SU-DHL-6 (cell line): ENCODE measurements around the gene EEFSEC.
A peak's percentile ranks its signal among the peaks of the same experiment; 100 is the strongest.

Experiments used
- H2AFZ ChIP-seq: fragments of 200-600 bp; sonication (generic); 2 replicates; pipeline ENCODE4 v1.6.1; 2014; ENCODE audit warnings: low read depth, mild to moderate bottlenecking, moderate library complexity, mixed read lengths, antibody characterized with exemption, low read length; ENCODE audit not compliant: severe bottlenecking
- H3F3A ChIP-seq: fragments of 200-600 bp; shearing (Covaris generic); 2 replicates; pipeline ENCODE4 v1.6.0; 2016; ENCODE audit warnings: antibody characterized with exemption, mild to moderate bottlenecking; ENCODE audit not compliant: insufficient read depth
- H3K27ac ChIP-seq: fragments of 200-600 bp; sonication (generic); 2 replicates; pipeline ENCODE4 v1.5.1; 2016; ENCODE audit warnings: low read depth, mild to moderate bottlenecking, low read length, moderate library complexity, mixed read lengths
- H3K27me3 ChIP-seq: fragments of 200-600 bp; sonication (generic), shearing (Covaris generic); 2 replicates; pipeline ENCODE4 v1.6.0; 2014; ENCODE audit warnings: mild to moderate bottlenecking, low read length
- H3K36me3 ChIP-seq: fragments of 200-600 bp; sonication (generic); 2 replicates; pipeline ENCODE4 v1.6.1; 2014; ENCODE audit warnings: mild to moderate bottlenecking, low read length, mixed read lengths
- H3K4me2 ChIP-seq: fragments of 300-600, 200-600 bp; shearing (Covaris generic), sonication (generic); 2 replicates; pipeline ENCODE4 v1.6.0; 2014; ENCODE audit warnings: low read length, low read depth, mild to moderate bottlenecking; ENCODE audit not compliant: poor library complexity, severe bottlenecking
- H3K4me3 ChIP-seq: fragments of 200-600 bp; sonication (generic); 2 replicates; pipeline ENCODE4 v1.5.1; 2014; ENCODE audit warnings: antibody characterized with exemption, low read length, mild to moderate bottlenecking, mixed read lengths; ENCODE audit not compliant: insufficient read depth, poor library complexity, severe bottlenecking
- H3K79me2 ChIP-seq: fragments of 200-600 bp; sonication (generic); 2 replicates; pipeline ENCODE4 v1.6.1; 2014; ENCODE audit warnings: mild to moderate bottlenecking, low read length, moderate library complexity; ENCODE audit not compliant: insufficient read depth
- H3K9ac ChIP-seq: fragments of 200-600 bp; sonication (generic); 2 replicates; pipeline ENCODE4 v1.7.0; 2014; ENCODE audit warnings: mild to moderate bottlenecking, low read length
- H3K9me2 ChIP-seq: fragments of 200-600 bp; sonication (generic); replicated peaks from 2 replicates; pipeline ENCODE4 v1.6.1; 2014; ENCODE audit warnings: low read length; ENCODE audit not compliant: insufficient read depth
- H3K9me3 ChIP-seq: fragments of 200-600 bp; sonication (generic); 2 replicates; pipeline ENCODE4 v1.6.1; 2014; ENCODE audit warnings: low read length, mixed read lengths; ENCODE audit not compliant: insufficient read depth
- H4K20me1 ChIP-seq: fragments of 200-600 bp; sonication (generic); 2 replicates; pipeline ENCODE4 v1.6.1; 2014; ENCODE audit warnings: low read depth, mild to moderate bottlenecking, antibody characterized with exemption, low read length, moderate library complexity, mixed read lengths
- EZH2phosphoT487 ChIP-seq: fragments of 200-600 bp; sonication (generic), shearing (Covaris generic); conservative IDR thresholded peaks from 2 replicates; pipeline ENCODE4 v1.6.1; 2018; ENCODE audit warnings: mild to moderate bottlenecking, antibody characterized with exemption, low read length, moderate library complexity, mixed read lengths
- TF ChIP-seq, protein P1 (sequence below): fragments of 200-600 bp; sonication (generic); IDR thresholded peaks from one replicate; pipeline ENCODE4 v1.5.1; 2017; ENCODE audit warnings: antibody characterized with exemption, mild to moderate bottlenecking, low read length, moderate library complexity; ENCODE audit not compliant: insufficient read depth, poor library complexity, severe bottlenecking

Gene EEFSEC

DNA sequence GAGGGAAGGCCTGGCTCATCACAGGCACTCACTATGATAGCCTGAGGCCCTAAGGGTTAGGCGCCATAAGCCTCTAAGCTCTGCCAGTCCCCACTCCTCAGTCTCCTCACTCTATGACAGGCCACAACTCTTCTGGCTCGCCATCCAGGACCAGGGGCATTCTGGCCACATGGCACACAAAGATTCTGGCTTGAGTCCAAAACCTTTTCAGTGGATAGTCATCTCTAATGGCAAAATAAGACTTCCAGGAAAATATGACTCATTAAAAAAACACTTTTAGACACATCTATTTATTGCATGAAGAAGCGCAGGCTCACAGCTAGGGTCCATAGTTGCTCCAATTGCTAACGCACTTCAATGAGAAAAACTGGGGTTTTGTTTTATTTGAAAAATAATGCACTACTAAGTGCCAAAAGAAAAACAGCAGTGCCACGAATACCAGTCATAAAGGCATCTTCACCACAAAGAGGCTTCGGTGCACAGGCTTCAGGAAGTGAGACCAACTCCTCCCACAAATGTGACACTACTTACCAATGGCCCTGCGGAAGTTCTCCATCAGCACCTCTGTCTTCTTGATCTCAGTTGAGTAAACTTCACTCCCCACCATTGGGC lies 40.8 kb upstream of the EEFSEC start:
- Histone ChIP-seq H3K4me2 (no peak overlapping the region), H3K27ac (no peak overlapping the region), H4K20me1 (no peaks in the 10 kb centered on the region), H3K4me3 (no peak overlapping the region), H2AFZ (no peak overlapping the region), H3K27me3 (no peaks in the 10 kb centered on the region), H3F3A (no peaks in the 10 kb centered on the region), H3K9me2 (no peaks in the 10 kb centered on the region), H3K79me2 (peaks cover 34% of the 10 kb centered on the region), H3K36me3 (peaks cover 24% of the 10 kb centered on the region), H3K9ac (no peak overlapping the region), H3K9me3 (no peaks in the 10 kb centered on the region)
- no peak for TF ChIP-seq EZH2phosphoT487
- TF ChIP-seq, protein P1, sequence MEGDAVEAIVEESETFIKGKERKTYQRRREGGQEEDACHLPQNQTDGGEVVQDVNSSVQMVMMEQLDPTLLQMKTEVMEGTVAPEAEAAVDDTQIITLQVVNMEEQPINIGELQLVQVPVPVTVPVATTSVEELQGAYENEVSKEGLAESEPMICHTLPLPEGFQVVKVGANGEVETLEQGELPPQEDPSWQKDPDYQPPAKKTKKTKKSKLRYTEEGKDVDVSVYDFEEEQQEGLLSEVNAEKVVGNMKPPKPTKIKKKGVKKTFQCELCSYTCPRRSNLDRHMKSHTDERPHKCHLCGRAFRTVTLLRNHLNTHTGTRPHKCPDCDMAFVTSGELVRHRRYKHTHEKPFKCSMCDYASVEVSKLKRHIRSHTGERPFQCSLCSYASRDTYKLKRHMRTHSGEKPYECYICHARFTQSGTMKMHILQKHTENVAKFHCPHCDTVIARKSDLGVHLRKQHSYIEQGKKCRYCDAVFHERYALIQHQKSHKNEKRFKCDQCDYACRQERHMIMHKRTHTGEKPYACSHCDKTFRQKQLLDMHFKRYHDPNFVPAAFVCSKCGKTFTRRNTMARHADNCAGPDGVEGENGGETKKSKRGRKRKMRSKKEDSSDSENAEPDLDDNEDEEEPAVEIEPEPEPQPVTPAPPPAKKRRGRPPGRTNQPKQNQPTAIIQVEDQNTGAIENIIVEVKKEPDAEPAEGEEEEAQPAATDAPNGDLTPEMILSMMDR, result no peak

DNA sequence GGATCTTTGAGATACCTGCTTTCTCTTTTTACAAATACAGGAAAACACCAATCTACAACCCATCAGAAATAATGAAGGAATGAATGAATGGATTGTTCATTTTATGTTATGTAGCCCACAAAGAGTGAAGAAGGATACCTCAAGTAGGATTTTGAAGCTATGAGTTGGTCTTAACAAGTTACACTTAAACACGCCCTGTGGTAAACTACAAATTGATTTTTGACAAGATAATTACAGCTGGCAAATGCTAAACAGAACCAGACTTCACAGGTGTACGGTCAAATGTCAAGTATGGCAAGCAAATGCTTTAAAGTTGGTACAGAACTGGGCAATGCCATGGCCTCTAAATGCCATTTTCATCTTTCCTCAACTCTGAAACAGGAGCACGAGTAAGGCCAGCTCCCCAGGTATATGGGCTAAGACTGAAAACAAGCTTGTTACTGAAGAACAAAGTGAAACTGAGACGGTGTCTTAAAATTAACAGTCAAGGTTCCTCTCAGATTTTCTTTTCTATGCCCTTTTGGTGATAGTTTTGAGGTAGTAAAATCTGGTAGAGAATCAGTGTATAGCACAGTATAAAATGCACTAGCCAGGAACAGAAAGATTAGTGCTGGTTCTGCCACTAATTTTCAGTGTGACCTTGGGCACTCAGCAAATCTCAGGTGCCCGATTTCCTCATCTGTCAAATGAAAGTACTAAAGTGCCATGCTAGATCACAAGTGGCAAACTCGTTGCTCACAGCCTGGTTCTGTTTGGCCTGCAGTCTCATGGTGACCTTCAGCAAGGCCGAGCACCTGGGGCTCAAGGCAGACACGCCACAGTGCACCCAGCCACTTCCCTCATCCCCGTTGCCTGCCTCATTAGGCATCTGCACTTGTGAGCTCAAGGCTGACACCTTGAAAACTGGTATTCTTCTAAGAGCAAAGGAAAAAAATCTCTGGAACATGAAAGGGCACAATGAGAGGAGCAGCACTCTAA lies 39.2 kb upstream of the EEFSEC start:
- H4K20me1 ChIP-seq, result no peaks in the 10 kb centered on the region
- peak overlapping the region; percentile 16 for H3K9ac ChIP-seq
- peak overlapping the region; percentile 50 for H3K27ac ChIP-seq
- no peaks in the 10 kb centered on the region for H3K9me3 ChIP-seq
- H3K9me2 ChIP-seq, result no peaks in the 10 kb centered on the region
- TF ChIP-seq, protein P1, result no peak
- no peak for TF ChIP-seq EZH2phosphoT487
- peaks cover 23% of the 10 kb centered on the region for H3K79me2 ChIP-seq
- H3K4me2 ChIP-seq, result peak overlapping the region; percentile 32
- H3F3A ChIP-seq, result no peaks in the 10 kb centered on the region
- no peak overlapping the region for H3K4me3 ChIP-seq
- H3K27me3 ChIP-seq, result no peaks in the 10 kb centered on the region
- H2AFZ ChIP-seq, result no peak overlapping the region
- H3K36me3 ChIP-seq, result peaks cover 17% of the 10 kb centered on the region

DNA sequence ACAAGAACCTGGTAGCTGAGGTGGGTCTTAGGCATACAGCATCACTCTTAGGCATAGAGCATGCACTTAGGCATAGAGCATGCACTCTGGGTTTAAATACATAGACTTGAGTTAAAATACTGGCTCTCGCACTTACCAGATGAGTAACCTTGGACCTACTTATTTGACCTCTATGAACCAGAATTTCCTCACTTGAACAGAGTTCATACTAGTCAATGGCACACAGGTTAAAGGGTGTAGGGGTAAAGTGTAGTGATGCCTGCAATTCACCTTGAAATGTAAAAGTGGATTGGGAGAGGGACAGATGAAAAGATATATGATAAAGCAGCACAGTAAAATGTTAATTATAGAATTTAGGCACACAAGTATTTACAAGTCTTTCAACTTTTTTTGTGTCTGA lies 31.3 kb upstream of the EEFSEC start:
- no peaks in the 10 kb centered on the region for H3K9me2 ChIP-seq
- H3K27me3 ChIP-seq, result no peaks in the 10 kb centered on the region
- no peaks in the 10 kb centered on the region for H4K20me1 ChIP-seq
- peak overlapping the region; percentile 92 for H3K9ac ChIP-seq
- H3K79me2 ChIP-seq, result peaks cover 25% of the 10 kb centered on the region
- H3F3A ChIP-seq, result peaks cover 10% of the 10 kb centered on the region; the same call in 1 of the 2 replicates
- no peak for TF ChIP-seq EZH2phosphoT487
- TF ChIP-seq, protein P1, result no peak
- H3K9me3 ChIP-seq, result no peaks in the 10 kb centered on the region
- H3K4me3 ChIP-seq, result no peak overlapping the region
- H3K27ac ChIP-seq, result no peak overlapping the region
- H3K4me2 ChIP-seq, result peak overlapping the region; percentile 88
- peaks cover 3% of the 10 kb centered on the region; the same call in 1 of the 2 replicates for H3K36me3 ChIP-seq
- no peak overlapping the region for H2AFZ ChIP-seq
